HepG2 (cell line): ENCODE data around the gene CTDNEP1. TPM values are rescaled to one million over a fixed set of nuclear protein-coding genes. Genes with fewer than 3 reads are reported as not detected.

Experiments used
- CREB3 ChIP-seq: sonication (generic); formaldehyde crosslinking; IDR thresholded peaks from 2 replicates; pipeline ENCODE4 v1.5.0; 2020; ENCODE audit warnings: missing genetic modification reagents
- ELF3 ChIP-seq: IDR thresholded peaks from 2 replicates; pipeline ENCODE4 v1.6.1; 2016; ENCODE audit warnings: missing genetic modification reagents, missing compliant biosample characterization
- FOXA1 ChIP-seq, 2 experiments: fragments of 450-650 bp in 1 of 2; sonication (generic) in 1 of 2; formaldehyde crosslinking in 1 of 2; IDR thresholded peaks; 2 replicates each; pipeline versions ENCODE4 v1.4.0 to v1.6.1; 2016 to 2020; ENCODE audit warnings: missing genetic modification reagents in 1 of 2
- HNF1B ChIP-seq: sonication (generic); formaldehyde crosslinking; IDR thresholded peaks from 2 replicates; pipeline ENCODE4 v1.5.1; 2020; ENCODE audit warnings: mild to moderate bottlenecking, moderate library complexity, missing genetic modification reagents
- JUNB ChIP-seq: sonication (generic); formaldehyde crosslinking; IDR thresholded peaks from 2 replicates; pipeline ENCODE4 v1.8.0; 2022; ENCODE audit warnings: missing genetic modification reagents, mild to moderate bottlenecking, borderline replicate concordance
- PCBP2 ChIP-seq: fragments of 200-400 bp; formaldehyde crosslinking; optimal IDR thresholded peaks from 2 replicates; pipeline ENCODE3; 2018; ENCODE audit warnings: low read length, low read depth; ENCODE audit not compliant: poor library complexity, severe bottlenecking
- RARG ChIP-seq: sonication (generic); formaldehyde crosslinking; IDR thresholded peaks from 2 replicates; pipeline ENCODE4 v1.4.0; 2020; ENCODE audit warnings: low read depth, mild to moderate bottlenecking, missing genetic modification reagents
- YY1 ChIP-seq: IDR thresholded peaks from 2 replicates; pipeline ENCODE4 v1.6.1; 2011; ENCODE audit warnings: low read length, low read depth, moderate library complexity, mild to moderate bottlenecking; ENCODE audit not compliant: insufficient read depth, insufficient replicate concordance
- ZBTB33 ChIP-seq: sonication (generic); formaldehyde crosslinking; IDR thresholded peaks from 2 replicates; pipeline ENCODE4 v1.4.0; 2020; ENCODE audit warnings: missing genetic modification reagents
- ZFP90 ChIP-seq: sonication (generic); formaldehyde crosslinking; IDR thresholded peaks from 2 replicates; pipeline ENCODE4 v1.8.0; 2022; ENCODE audit warnings: missing genetic modification reagents, mild to moderate bottlenecking, inconsistent platforms, borderline replicate concordance
- ZNF10 ChIP-seq: sonication (generic); formaldehyde crosslinking; IDR thresholded peaks from 2 replicates; pipeline ENCODE4 v1.4.0; 2020; ENCODE audit warnings: mild to moderate bottlenecking, low read depth, missing genetic modification reagents, borderline replicate concordance
- ZNF337 ChIP-seq: sonication (generic); formaldehyde crosslinking; IDR thresholded peaks from 2 replicates; pipeline ENCODE4 v1.5.1; 2020; ENCODE audit warnings: missing genetic modification reagents, low read depth, mild to moderate bottlenecking, borderline replicate concordance
- ZNF34 ChIP-seq: sonication (generic); formaldehyde crosslinking; IDR thresholded peaks from 2 replicates; pipeline ENCODE4 v1.4.0; 2020; ENCODE audit warnings: mild to moderate bottlenecking, missing genetic modification reagents, borderline replicate concordance
- ZNF558 ChIP-seq: sonication (generic); formaldehyde crosslinking; IDR thresholded peaks from 2 replicates; pipeline ENCODE4 v1.9.0; 2022; ENCODE audit warnings: mild to moderate bottlenecking, missing genetic modification reagents, borderline replicate concordance
- ZNF609 ChIP-seq: sonication (generic); formaldehyde crosslinking; IDR thresholded peaks from 2 replicates; pipeline ENCODE4 v1.4.0; 2020; ENCODE audit warnings: mild to moderate bottlenecking, missing genetic modification reagents, borderline replicate concordance
- ZNF780A ChIP-seq: sonication (generic); formaldehyde crosslinking; IDR thresholded peaks from 2 replicates; pipeline ENCODE4 v1.8.0; 2022; ENCODE audit warnings: mild to moderate bottlenecking, missing genetic modification reagents, moderate library complexity
- ZNF788 ChIP-seq: sonication (generic); formaldehyde crosslinking; IDR thresholded peaks from 2 replicates; pipeline ENCODE4 v1.5.0; 2020; ENCODE audit warnings: mild to moderate bottlenecking, missing genetic modification reagents, borderline replicate concordance
- polyA plus RNA-seq, 8 experiments: library from polyadenylated mRNA; depleted of rRNA in 3 of 8; stranded (reverse) in 7 of 8; unstranded in 1 of 8; fragments of >200 nt; fragmentation: Illumina TruSeq in 4 of 8; extraction: Trizol in 4 of 8; gene quantifications; 2 replicates each; pipeline versions ENCODE4 v1.2.1 to v1.2.3, GENCODE V29; 2011 to 2016; ENCODE audit warnings: low read depth in 4 of 8, missing spikeins in 1 of 8, mixed read lengths in 1 of 8; ENCODE audit not compliant: insufficient read depth in 1 of 8
- total RNA-seq, 5 experiments: library from RNA; depleted of rRNA; stranded (reverse); fragments of >200 nt; fragmentation: Illumina TruSeq; extraction: Trizol; gene quantifications; 2 replicates each; pipeline ENCODE4 v1.2.3, GENCODE V29; 2016; ENCODE audit warnings: low read depth in 1 of 5

CTDNEP1 gene
- total and polyA plus RNA-seq, 2 of the 13 experiments (the other 11 are each of a cell fraction or from before 2014, with no cell fraction given) = 19.8 to 118 TPM

- TF ChIP-seq ZNF34 (no peak), ZNF10 (CRISPR knock-in tag) (no peak), ZBTB33 (CRISPR knock-in tag) (peak; percentile 51; the same call in 1 of the 2 replicates), ZNF780A (CRISPR knock-in tag) (no peak), ZNF609 (CRISPR knock-in tag) (peak; percentile 28; the same call in 1 of the 2 replicates), RARG (peak; percentile 60; the same call in 1 of the 2 replicates), PCBP2 (peak; percentile 38), CREB3 (CRISPR knock-in tag) (0 out of 2 replicates have a peak, but pooled peaks have one; percentile 57), HNF1B (CRISPR knock-in tag) (peak; percentile 67), FOXA1 (IDR thresholded peaks at IDR 0.05) (no peak), FOXA1 (CRISPR knock-in tag; IDR thresholded peaks at IDR 0.05) (peak; percentile 38), ZNF788 (CRISPR knock-in tag) (peak; percentile 90), ELF3 (CRISPR knock-in tag) (peak; percentile 66; the same call in 1 of the 2 replicates), ZFP90 (CRISPR knock-in tag) (0 out of 2 replicates have a peak, but pooled peaks have one; percentile 57), YY1 (peak; percentile 71), ZNF558 (CRISPR knock-in tag) (no peak; the same call in 1 of the 2 replicates), JUNB (no peak), ZNF337 (CRISPR knock-in tag) (peak; percentile 93)
Observed at GRCh38 chr17:7234083-7234951, 17.2 kb downstream of the CTDNEP1 start, which contains the start of gene DVL2 (continued).
